ENCODE data around the gene CDH13.
A peak's percentile ranks its signal among the peaks of the same experiment; 100 is the strongest.

CDH13 gene

GRCh38 chr16:83653785-83654184 lies 1027.0 kb downstream of the CDH13 start:
- DNase-seq = no peak

GRCh38 chr16:83660282-83660681 lies 1033.5 kb downstream of the CDH13 start:
- no peak for DNase-seq

- DNase-seq = no peak
These were observed 1034.9 kb downstream of the CDH13 start for GRCh38 chr16:83661656-83662055.

GRCh38 chr16:83666449-83666848 lies 1039.7 kb downstream of the CDH13 start:
- DNase-seq = no peak

GRCh38 chr16:83669456-83669855 lies 1042.7 kb downstream of the CDH13 start:
- no peak for DNase-seq

GRCh38 chr16:83674931-83675535 lies 1048.3 kb downstream of the CDH13 start:
- DNase-seq = no peak

GRCh38 chr16:83676086-83676485 lies 1049.3 kb downstream of the CDH13 start:
- DNase-seq = no peak

GRCh38 chr16:83680980-83681379 lies 1054.2 kb downstream of the CDH13 start:
- DNase-seq = no peak

GRCh38 chr16:83681381-83681956 lies 1054.7 kb downstream of the CDH13 start:
- no peak for DNase-seq

GRCh38 chr16:83682116-83682867 lies 1055.5 kb downstream of the CDH13 start:
- DNase-seq = no peak

- no peak for DNase-seq
These were observed 1056.1 kb downstream of the CDH13 start for GRCh38 chr16:83682868-83683235.

GRCh38 chr16:83685615-83686165 lies 1058.9 kb downstream of the CDH13 start:
- no peak for DNase-seq

- no peak for DNase-seq
These were observed 1060.0 kb downstream of the CDH13 start for GRCh38 chr16:83686726-83687125.

- no peak for DNase-seq
These were observed 1062.6 kb downstream of the CDH13 start for GRCh38 chr16:83689385-83689831.

- DNase-seq = no peak
These were observed 1065.5 kb downstream of the CDH13 start for GRCh38 chr16:83692224-83692623.

GRCh38 chr16:83698964-83699363 lies 1072.2 kb downstream of the CDH13 start:
- no peak for DNase-seq

- no peak for DNase-seq
These were observed 1073.0 kb downstream of the CDH13 start for GRCh38 chr16:83699817-83700216.

GRCh38 chr16:83700918-83701317 lies 1074.1 kb downstream of the CDH13 start:
- no peak for DNase-seq

- peak; percentile 36 to 53 for DNase-seq
These were observed 1074.7 kb downstream of the CDH13 start for GRCh38 chr16:83701494-83701893.

- DNase-seq = no peak
These were observed 1077.9 kb downstream of the CDH13 start for GRCh38 chr16:83704656-83705055.

- no peak for DNase-seq
These were observed 1079.1 kb downstream of the CDH13 start for GRCh38 chr16:83705856-83706255.

GRCh38 chr16:83706394-83706793 lies 1079.6 kb downstream of the CDH13 start:
- DNase-seq = no peak

GRCh38 chr16:83711069-83711468 lies 1084.3 kb downstream of the CDH13 start:
- DNase-seq = no peak

GRCh38 chr16:83713597-83713996 lies 1086.8 kb downstream of the CDH13 start:
- no peak for DNase-seq
